RWPE2 (cell line): ENCODE results near the gene TMEM232.

Source experiments
- ATAC-seq: fragments of 200-7000 bp; cut with Tn5 transposase; 3 replicates; pipeline ENCODE4 v1.9.1; 2021; ENCODE audit warnings: low read depth
- DNase-seq: peaks from one replicate; pipeline ENCODE4 v3.0.0-alpha.2; 2020; ENCODE audit warnings: low spot score
- H3K27ac ChIP-seq: fragments of 450-650 bp; 2 replicates; pipeline ENCODE4 v1.5.1; 2017; ENCODE audit warnings: mild to moderate bottlenecking; ENCODE audit not compliant: poor library complexity, severe bottlenecking
- H3K27me3 ChIP-seq: fragments of 250-450 bp; sonication (Bioruptor Pico); 2 replicates; pipeline ENCODE4 v1.5.1; 2021; ENCODE audit warnings: mild to moderate bottlenecking, moderate library complexity; ENCODE audit not compliant: insufficient read depth, poor library complexity, severe bottlenecking
- H3K36me3 ChIP-seq: fragments of 250-450 bp; sonication (Bioruptor Pico); 2 replicates; pipeline ENCODE4 v1.5.1; 2020; ENCODE audit warnings: low read depth, mild to moderate bottlenecking, moderate library complexity
- H3K4me1 ChIP-seq: fragments of 250-450 bp; sonication (Bioruptor Pico); 2 replicates; pipeline ENCODE4 v1.5.1; 2021; ENCODE audit warnings: mild to moderate bottlenecking, moderate library complexity; ENCODE audit not compliant: insufficient read depth, poor library complexity, severe bottlenecking
- H3K4me3 ChIP-seq: fragments of 250-450 bp; sonication (Bioruptor Pico); 2 replicates; pipeline ENCODE4 v1.5.1; 2021; ENCODE audit warnings: mild to moderate bottlenecking, moderate library complexity; ENCODE audit not compliant: severe bottlenecking
- H3K9me3 ChIP-seq: fragments of 250-450 bp; sonication (Bioruptor Pico); 2 replicates; pipeline ENCODE4 v1.5.1; 2021; ENCODE audit warnings: mild to moderate bottlenecking, moderate library complexity; ENCODE audit not compliant: severe bottlenecking
- CTCF ChIP-seq: fragments of 450-650 bp; IDR thresholded peaks from one replicate; pipeline ENCODE4 v1.5.1; 2017; ENCODE audit warnings: mild to moderate bottlenecking, moderate library complexity; ENCODE audit not compliant: poor library complexity, severe bottlenecking

The TMEM232 gene

DNA sequence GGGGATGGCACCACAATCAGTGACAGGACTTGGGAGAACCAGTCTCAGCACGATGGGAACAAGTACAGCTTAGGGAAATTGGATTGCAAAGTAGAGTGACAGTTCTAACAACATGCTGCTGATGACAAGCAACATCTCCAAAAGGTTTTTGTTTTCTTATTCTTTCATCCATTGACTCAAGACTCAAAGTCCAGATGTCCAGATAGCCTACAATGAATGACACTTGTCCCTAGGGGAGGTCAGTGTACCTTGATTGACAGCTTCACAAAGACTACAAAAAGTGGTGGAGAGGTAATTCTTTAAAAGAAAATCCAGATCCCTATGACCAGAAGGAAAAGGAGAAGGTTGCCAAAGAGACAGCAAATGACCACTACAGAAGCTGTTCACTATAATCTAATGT lies 323.9 kb downstream of the TMEM232 start:
- Histone ChIP-seq H3K9me3 (no peaks in the 10 kb centered on the region), H3K36me3 (no peaks in the 10 kb centered on the region), H3K27ac (no peak overlapping the region), H3K4me1 (no peaks in the 10 kb centered on the region), H3K4me3 (no peak overlapping the region), H3K27me3 (peaks cover 8% of the 10 kb centered on the region)
- no peak for ATAC-seq
- no peak for TF ChIP-seq CTCF
- no peak for DNase-seq

DNA sequence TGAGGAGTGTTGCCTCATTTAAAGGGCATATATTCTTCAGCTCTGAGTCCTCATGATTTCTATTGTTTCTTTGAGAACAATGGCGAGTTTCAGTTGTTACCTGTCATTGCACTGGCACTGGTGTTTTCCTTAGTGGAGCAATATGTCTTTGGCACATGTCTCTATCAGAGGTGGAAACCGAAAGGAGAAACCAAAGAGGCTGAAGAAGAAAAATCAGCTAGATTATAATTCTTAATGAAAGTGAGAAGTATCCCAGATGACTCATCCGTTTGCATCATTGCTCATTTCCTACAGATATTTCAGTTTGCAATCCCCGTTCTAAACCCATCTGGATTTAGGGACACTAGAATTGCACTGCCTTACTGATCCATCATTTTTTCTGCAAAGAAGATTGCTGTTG lies 324.6 kb downstream of the TMEM232 start:
- Histone ChIP-seq H3K27me3 (peaks cover 8% of the 10 kb centered on the region), H3K9me3 (no peaks in the 10 kb centered on the region), H3K4me3 (no peak overlapping the region), H3K27ac (no peak overlapping the region), H3K36me3 (no peaks in the 10 kb centered on the region), H3K4me1 (no peaks in the 10 kb centered on the region)
- ATAC-seq: no peak
- TF ChIP-seq CTCF: no peak
- no peak for DNase-seq

- Histone ChIP-seq H3K9me3 (no peaks in the 10 kb centered on the region), H3K27ac (no peak overlapping the region), H3K4me3 (no peak overlapping the region), H3K36me3 (no peaks in the 10 kb centered on the region), H3K27me3 (peaks cover 8% of the 10 kb centered on the region), H3K4me1 (no peaks in the 10 kb centered on the region)
- ATAC-seq (no peak), DNase-seq (no peak)
- TF ChIP-seq CTCF: no peak
Measured at GRCh38 chr5:110398951-110399350, 327.5 kb downstream of the TMEM232 start.

- Histone ChIP-seq H3K4me1 (no peaks in the 10 kb centered on the region), H3K27me3 (peaks cover 8% of the 10 kb centered on the region), H3K27ac (no peak overlapping the region), H3K36me3 (no peaks in the 10 kb centered on the region), H3K9me3 (no peaks in the 10 kb centered on the region), H3K4me3 (no peak overlapping the region)
- TF ChIP-seq CTCF: no peak
- no peak for ATAC-seq
- DNase-seq: no peak
Measured at GRCh38 chr5:110397281-110397680, 329.2 kb downstream of the TMEM232 start.

- no peak for DNase-seq
- Histone ChIP-seq H3K27me3 (no peaks in the 10 kb centered on the region), H3K4me1 (no peaks in the 10 kb centered on the region), H3K4me3 (no peak overlapping the region), H3K27ac (no peak overlapping the region), H3K9me3 (peaks cover 4% of the 10 kb centered on the region), H3K36me3 (no peaks in the 10 kb centered on the region)
- ATAC-seq: no peak; the same call in 1 of the 3 replicates
- no peak for TF ChIP-seq CTCF
Measured at GRCh38 chr5:110386782-110387181, 339.7 kb downstream of the TMEM232 start.
